OCI-LY3 (cell line): ENCODE data around the gene DLGAP4.

ENCODE experiments used
- H2AFZ ChIP-seq: fragments of 200-600, 300-600 bp; shearing (Covaris generic); 2 replicates; pipeline ENCODE4 v1.6.0; 2014; ENCODE audit warnings: antibody characterized with exemption, low read depth, low read length
- H3K27ac ChIP-seq: fragments of 200-600, 300-600 bp; sonication (generic); 2 replicates; pipeline ENCODE4 v1.5.1; 2014; ENCODE audit warnings: mild to moderate bottlenecking, low read length, moderate library complexity, mixed read lengths
- H3K27me3 ChIP-seq: fragments of 200-600, 300-600 bp; sonication (generic); 2 replicates; pipeline ENCODE4 v1.6.1; 2014; ENCODE audit warnings: low read depth, low read length, mixed read lengths
- H3K36me3 ChIP-seq: fragments of 200-600, 300-600 bp; sonication (generic); replicated peaks from 2 replicates; pipeline ENCODE3; 2014; ENCODE audit warnings: low read depth, low read length, mixed read lengths
- H3K4me1 ChIP-seq: fragments of 300-600, 200-600 bp; sonication (generic); 2 replicates; pipeline ENCODE4 v1.6.1; 2014; ENCODE audit warnings: low read length, mixed read lengths
- H3K4me2 ChIP-seq: fragments of 200-600, 300-600 bp; sonication (generic); 2 replicates; pipeline ENCODE4 v1.6.1; 2014; ENCODE audit warnings: low read length, mixed read lengths
- H3K4me3 ChIP-seq: fragments of 300-600, 200-600 bp; sonication (generic); 2 replicates; pipeline ENCODE4 v1.5.1; 2014; ENCODE audit warnings: antibody characterized with exemption, mild to moderate bottlenecking, low read length, moderate library complexity
- H3K79me2 ChIP-seq: fragments of 300-600, 200-600 bp; shearing (Covaris generic); 2 replicates; pipeline ENCODE4 v1.6.1; 2014; ENCODE audit warnings: mild to moderate bottlenecking, low read length, mixed read lengths
- H3K9ac ChIP-seq: fragments of 300-600, 200-600 bp; shearing (Covaris generic); 2 replicates; pipeline ENCODE4 v1.6.0; 2014; ENCODE audit warnings: mild to moderate bottlenecking, low read length, moderate library complexity
- H3K9me3 ChIP-seq: fragments of 200-600, 300-600 bp; shearing (Covaris generic); 2 replicates; pipeline ENCODE4 v1.6.1; 2014; ENCODE audit warnings: low read length, mixed read lengths; ENCODE audit not compliant: insufficient read depth
- H4K20me1 ChIP-seq: fragments of 200-600, 300-600 bp; sonication (generic); 2 replicates; pipeline ENCODE4 v1.6.1; 2016; ENCODE audit warnings: low read length, mixed read lengths; ENCODE audit not compliant: insufficient read depth
- EZH2phosphoT487 ChIP-seq: fragments of 200-600 bp; shearing (Covaris generic); IDR thresholded peaks from 2 replicates; pipeline ENCODE4 v1.6.1; 2018; ENCODE audit warnings: antibody characterized with exemption, mixed run types, low read depth
- TF ChIP-seq, protein P1 (sequence below): fragments of 200-600, 300-600 bp; sonication (generic); IDR thresholded peaks from 2 replicates; pipeline ENCODE4 v1.5.1; 2014; ENCODE audit warnings: antibody characterized with exemption, low read length, low read depth

The DLGAP4 gene

DNA sequence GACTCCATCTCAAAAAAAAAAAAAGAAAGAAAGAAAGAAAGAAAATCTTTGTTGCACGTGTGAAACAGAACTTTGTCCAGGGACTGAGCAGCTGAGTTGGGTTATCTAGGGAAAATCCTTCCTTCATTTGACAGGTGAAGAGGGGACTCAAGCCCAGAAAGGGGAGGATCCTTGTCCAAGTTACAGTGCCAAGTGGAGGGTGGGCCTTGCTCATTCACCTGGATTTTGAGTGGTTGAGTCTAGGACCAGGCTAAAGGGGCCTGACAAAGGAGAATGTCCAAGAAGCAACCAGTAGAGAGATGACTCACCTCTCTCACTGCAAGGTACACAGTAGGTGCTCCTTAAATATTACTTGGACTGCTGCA, 269.9 kb downstream of the DLGAP4 start:
- no peak overlapping the region for H3K9ac ChIP-seq
- H4K20me1 ChIP-seq, result peaks cover 46% of the 10 kb centered on the region
- peaks cover 15% of the 10 kb centered on the region for H3K4me1 ChIP-seq
- H3K27ac ChIP-seq, result no peak overlapping the region
- no peak overlapping the region for H3K4me3 ChIP-seq
- H3K4me2 ChIP-seq, result no peak overlapping the region
- TF ChIP-seq, protein P1, sequence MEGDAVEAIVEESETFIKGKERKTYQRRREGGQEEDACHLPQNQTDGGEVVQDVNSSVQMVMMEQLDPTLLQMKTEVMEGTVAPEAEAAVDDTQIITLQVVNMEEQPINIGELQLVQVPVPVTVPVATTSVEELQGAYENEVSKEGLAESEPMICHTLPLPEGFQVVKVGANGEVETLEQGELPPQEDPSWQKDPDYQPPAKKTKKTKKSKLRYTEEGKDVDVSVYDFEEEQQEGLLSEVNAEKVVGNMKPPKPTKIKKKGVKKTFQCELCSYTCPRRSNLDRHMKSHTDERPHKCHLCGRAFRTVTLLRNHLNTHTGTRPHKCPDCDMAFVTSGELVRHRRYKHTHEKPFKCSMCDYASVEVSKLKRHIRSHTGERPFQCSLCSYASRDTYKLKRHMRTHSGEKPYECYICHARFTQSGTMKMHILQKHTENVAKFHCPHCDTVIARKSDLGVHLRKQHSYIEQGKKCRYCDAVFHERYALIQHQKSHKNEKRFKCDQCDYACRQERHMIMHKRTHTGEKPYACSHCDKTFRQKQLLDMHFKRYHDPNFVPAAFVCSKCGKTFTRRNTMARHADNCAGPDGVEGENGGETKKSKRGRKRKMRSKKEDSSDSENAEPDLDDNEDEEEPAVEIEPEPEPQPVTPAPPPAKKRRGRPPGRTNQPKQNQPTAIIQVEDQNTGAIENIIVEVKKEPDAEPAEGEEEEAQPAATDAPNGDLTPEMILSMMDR, result no peak
- TF ChIP-seq EZH2phosphoT487, result no peak
- H3K9me3 ChIP-seq, result no peaks in the 10 kb centered on the region
- H3K79me2 ChIP-seq, result peaks cover 72% of the 10 kb centered on the region
- no peak overlapping the region for H2AFZ ChIP-seq
- peaks cover 35% of the 10 kb centered on the region for H3K36me3 ChIP-seq
- no peaks in the 10 kb centered on the region for H3K27me3 ChIP-seq
